HepG2 (cell line): ENCODE measurements around the gene EXO1. TPM values are rescaled to one million over a fixed set of nuclear protein-coding genes. Genes with fewer than 3 reads are reported as not detected.

Experiments used
- ARNT ChIP-seq: fragments of 450-650 bp; IDR thresholded peaks from 2 replicates; pipeline ENCODE4 v1.6.1; 2017
- CTCF ChIP-seq: sonication (generic); formaldehyde crosslinking; IDR thresholded peaks from 2 replicates; pipeline ENCODE4 v1.5.0; 2020; ENCODE audit warnings: mild to moderate bottlenecking, missing genetic modification reagents, moderate library complexity
- DPF2 ChIP-seq: sonication (generic); formaldehyde crosslinking; IDR thresholded peaks from 2 replicates; pipeline ENCODE4 v1.4.0; 2020; ENCODE audit warnings: mild to moderate bottlenecking, low read depth, missing genetic modification reagents, borderline replicate concordance
- IRF2 ChIP-seq: IDR thresholded peaks from 2 replicates; pipeline ENCODE4 v1.6.1; 2018; ENCODE audit warnings: missing genetic modification reagents, missing compliant biosample characterization
- KAT7 ChIP-seq: IDR thresholded peaks from 2 replicates; pipeline ENCODE4 v1.6.1; 2018; ENCODE audit warnings: borderline replicate concordance, missing compliant biosample characterization
- KLF11 ChIP-seq: IDR thresholded peaks from 2 replicates; pipeline ENCODE4 v1.6.1; 2016; ENCODE audit warnings: missing compliant biosample characterization
- KLF12 ChIP-seq: sonication (generic); formaldehyde crosslinking; IDR thresholded peaks from 2 replicates; pipeline ENCODE4 v1.4.0; 2020; ENCODE audit warnings: missing genetic modification reagents, borderline replicate concordance
- MAX ChIP-seq: IDR thresholded peaks from 2 replicates; pipeline ENCODE4 v1.6.1; 2012; ENCODE audit warnings: inconsistent platforms
- POLR2G ChIP-seq: fragments of 200-400 bp; formaldehyde crosslinking; IDR thresholded peaks from 2 replicates; pipeline ENCODE4 v1.6.1; 2018; ENCODE audit warnings: mild to moderate bottlenecking, low read depth, low read length, moderate library complexity
- RBAK ChIP-seq: sonication (generic); formaldehyde crosslinking; IDR thresholded peaks from 2 replicates; pipeline ENCODE4 v1.5.1; 2020; ENCODE audit warnings: mild to moderate bottlenecking, missing genetic modification reagents
- RXRA ChIP-seq: sonication (generic); formaldehyde crosslinking; IDR thresholded peaks from 2 replicates; pipeline ENCODE4 v1.5.1; 2020; ENCODE audit warnings: missing genetic modification reagents
- XBP1 ChIP-seq: sonication (generic); formaldehyde crosslinking; IDR thresholded peaks from 2 replicates; pipeline ENCODE4 v1.5.0; 2020; ENCODE audit warnings: missing genetic modification reagents
- ZBTB46 ChIP-seq: sonication (generic); formaldehyde crosslinking; IDR thresholded peaks from 2 replicates; pipeline ENCODE4 v1.4.0; 2020; ENCODE audit warnings: mild to moderate bottlenecking, missing genetic modification reagents, borderline replicate concordance
- ZBTB7A ChIP-seq: sonication (generic); formaldehyde crosslinking; IDR thresholded peaks from 2 replicates; pipeline ENCODE4 v1.8.0; 2022; ENCODE audit warnings: mild to moderate bottlenecking, missing genetic modification reagents
- ZC3H13 ChIP-seq: sonication (generic); formaldehyde crosslinking; IDR thresholded peaks from 2 replicates; pipeline ENCODE4 v1.8.1; 2023; ENCODE audit warnings: mild to moderate bottlenecking, missing genetic modification reagents, moderate library complexity
- ZFP36 ChIP-seq: fragments of 150-350 bp; IDR thresholded peaks from 2 replicates; pipeline ENCODE4 v1.6.1; 2018; ENCODE audit warnings: borderline replicate concordance, low read length, low read depth; ENCODE audit not compliant: partially characterized antibody
- ZFY ChIP-seq: sonication (generic); formaldehyde crosslinking; IDR thresholded peaks from 2 replicates; pipeline ENCODE4 v1.4.0; 2020; ENCODE audit warnings: missing genetic modification reagents
- ZNF124 ChIP-seq: sonication (generic); formaldehyde crosslinking; IDR thresholded peaks from 2 replicates; pipeline ENCODE4 v1.4.0; 2020; ENCODE audit warnings: missing genetic modification reagents
- ZNF234 ChIP-seq: sonication (generic); formaldehyde crosslinking; conservative IDR thresholded peaks from 2 replicates; pipeline ENCODE4 v1.5.1; 2020; ENCODE audit warnings: mild to moderate bottlenecking, missing genetic modification reagents
- ZNF24 ChIP-seq: fragments of 450-650 bp; IDR thresholded peaks from 2 replicates; pipeline ENCODE4 v1.6.1; 2017; ENCODE audit warnings: antibody characterized with exemption, mild to moderate bottlenecking
- ZNF256 ChIP-seq: sonication (generic); formaldehyde crosslinking; conservative IDR thresholded peaks from 2 replicates; pipeline ENCODE4 v1.4.0; 2020; ENCODE audit warnings: missing genetic modification reagents
- ZNF496 ChIP-seq: sonication (generic); formaldehyde crosslinking; IDR thresholded peaks from 2 replicates; pipeline ENCODE4 v1.8.1; 2023; ENCODE audit warnings: mild to moderate bottlenecking, moderate library complexity, missing genetic modification reagents; ENCODE audit not compliant: insufficient replicate concordance
- ZNF674 ChIP-seq: sonication (generic); formaldehyde crosslinking; IDR thresholded peaks from 2 replicates; pipeline ENCODE4 v1.5.0; 2020; ENCODE audit warnings: low read depth, mild to moderate bottlenecking, missing genetic modification reagents
- ZNF713 ChIP-seq: sonication (generic); formaldehyde crosslinking; IDR thresholded peaks from 2 replicates; pipeline ENCODE4 v1.4.0; 2020; ENCODE audit warnings: mild to moderate bottlenecking, missing genetic modification reagents
- ZNF740 ChIP-seq: sonication (generic); formaldehyde crosslinking; IDR thresholded peaks from 2 replicates; pipeline ENCODE4 v1.4.0; 2020; ENCODE audit warnings: missing genetic modification reagents
- ZNF879 ChIP-seq: sonication (generic); formaldehyde crosslinking; IDR thresholded peaks from 2 replicates; pipeline ENCODE4 v1.8.1; 2023; ENCODE audit warnings: missing genetic modification reagents
- ZSCAN9 ChIP-seq: IDR thresholded peaks from 2 replicates; pipeline ENCODE4 v1.6.1; 2016; ENCODE audit warnings: borderline replicate concordance
- polyA plus RNA-seq, 8 experiments: library from polyadenylated mRNA; depleted of rRNA in 3 of 8; stranded (reverse) in 7 of 8; unstranded in 1 of 8; fragments of >200 nt; fragmentation: Illumina TruSeq in 4 of 8; extraction: Trizol in 4 of 8; gene quantifications; 2 replicates each; pipeline versions ENCODE4 v1.2.1 to v1.2.3, GENCODE V29; 2011 to 2016; ENCODE audit warnings: low read depth in 4 of 8, missing spikeins in 1 of 8, mixed read lengths in 1 of 8; ENCODE audit not compliant: insufficient read depth in 1 of 8
- total RNA-seq, 5 experiments: library from RNA; depleted of rRNA; stranded (reverse); fragments of >200 nt; fragmentation: Illumina TruSeq; extraction: Trizol; gene quantifications; 2 replicates each; pipeline ENCODE4 v1.2.3, GENCODE V29; 2016; ENCODE audit warnings: low read depth in 1 of 5

The EXO1 gene
- total and polyA plus RNA-seq, 2 of the 13 experiments (the other 11 are each of a cell fraction or from before 2014, with no cell fraction given): 3.2 to 26.1 TPM

- TF ChIP-seq ZNF740 (no peak), XBP1 (CRISPR knock-in tag) (no peak), ZNF234 (CRISPR knock-in tag) (no peak), ZNF24 (no peak), IRF2 (peak; percentile 65), ZSCAN9 (CRISPR knock-in tag) (no peak), ZC3H13 (peak; percentile 74; the same call in 1 of the 2 replicates), ZFP36 (no peak), KLF12 (CRISPR knock-in tag) (no peak; the same call in 1 of the 2 replicates), MAX (peak; percentile 93), ZNF256 (CRISPR knock-in tag) (no peak), ZFY (CRISPR knock-in tag) (peak; percentile 72), ZNF713 (CRISPR knock-in tag) (0 out of 2 replicates have a peak, but pooled peaks have one; percentile 58), POLR2G (peak; percentile 60), ZNF496 (CRISPR knock-in tag) (no peak), CTCF (CRISPR knock-in tag) (peak; percentile 76), ZNF674 (no peak), ARNT (no peak), KLF11 (CRISPR knock-in tag) (no peak), ZNF124 (CRISPR knock-in tag) (no peak), ZBTB46 (no peak), KAT7 (peak; percentile 60; the same call in 1 of the 2 replicates), DPF2 (no peak), RBAK (CRISPR knock-in tag) (no peak), RXRA (CRISPR knock-in tag) (peak; percentile 72), ZBTB7A (CRISPR knock-in tag) (no peak), ZNF879 (CRISPR knock-in tag) (peak; percentile 63; the same call in 1 of the 2 replicates)
Measured at GRCh38 chr1:241847796-241848685, at the start of gene EXO1 (continued).
